HL-60/S4 treated with phorbol 12-myristate 13-acetate at 8.2 ng/mL for 4 days and 3 days (cell line): Measurements from ENCODE around the gene UPF1.

ENCODE experiments used
- in situ Hi-C: fragments of 300-500 bp; cut with MboI; formaldehyde crosslinking; loops from 2 replicates; pipeline ENCODE4 v1.15.0; 2022; ENCODE audit warnings: low sequenced_read_pairs

The UPF1 gene

DNA sequence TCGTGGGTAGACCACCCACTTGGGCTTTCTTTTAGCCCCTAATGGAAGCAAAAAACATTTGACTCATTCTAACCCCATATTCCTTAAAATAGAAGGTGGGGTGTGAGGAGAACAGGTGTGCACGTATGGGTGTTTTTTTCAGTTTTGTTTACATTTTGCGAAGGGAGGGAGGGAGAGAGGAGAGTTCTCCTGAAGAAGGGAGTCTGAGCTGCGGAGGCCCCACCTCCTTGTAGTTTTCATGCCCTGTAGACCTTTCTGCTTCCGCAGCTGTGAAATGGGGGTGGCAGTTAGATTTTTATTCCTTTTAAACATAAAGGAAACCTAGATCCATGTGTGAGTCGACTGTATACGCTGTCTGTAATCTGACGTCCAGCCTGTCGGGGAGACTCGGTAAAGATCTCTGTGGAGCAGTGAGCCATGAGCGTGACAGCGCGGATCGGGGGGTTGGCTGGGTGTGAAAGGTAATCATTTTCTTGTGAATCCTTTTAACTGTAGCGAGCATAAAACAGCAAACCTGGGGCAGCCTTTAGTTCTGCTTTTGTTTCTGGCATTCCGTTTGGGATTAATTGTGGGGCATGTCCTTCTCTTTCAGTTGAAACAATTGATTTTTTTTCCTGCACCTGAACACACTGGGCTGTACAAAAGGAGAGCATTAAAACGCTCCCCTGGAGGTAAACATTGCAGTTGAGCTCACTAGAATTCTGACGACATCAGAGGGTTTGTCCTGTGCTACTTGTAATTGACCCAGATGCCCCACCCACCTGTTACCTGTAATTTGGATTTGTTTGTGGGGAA, 2.3 kb downstream of the UPF1 start:
- in situ Hi-C loops = loop anchor here (25.0 kb wide), 1 partner anchor 372 kb away; no protein-coding TSS in a partner anchor

DNA sequence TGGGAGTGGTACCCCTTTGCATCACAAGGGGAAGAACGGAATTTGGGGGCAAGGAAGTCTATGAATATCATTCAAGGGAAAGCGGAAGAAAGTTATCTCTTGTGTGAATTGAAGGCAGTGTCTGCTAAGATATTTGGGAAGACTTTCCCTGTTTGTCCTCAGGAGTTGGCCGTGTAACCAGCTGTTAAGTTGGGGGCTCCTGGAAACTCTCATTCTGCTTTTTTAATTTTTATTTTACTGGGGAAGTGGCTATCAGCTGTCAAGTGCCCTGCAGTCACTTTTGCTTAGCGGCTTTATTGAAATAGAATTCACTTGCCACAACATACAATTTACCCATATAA, 2.9 kb downstream of the UPF1 start:
- in situ Hi-C loops = loop anchor here (25.0 kb wide), 1 partner anchor 372 kb away; no protein-coding TSS in a partner anchor

DNA sequence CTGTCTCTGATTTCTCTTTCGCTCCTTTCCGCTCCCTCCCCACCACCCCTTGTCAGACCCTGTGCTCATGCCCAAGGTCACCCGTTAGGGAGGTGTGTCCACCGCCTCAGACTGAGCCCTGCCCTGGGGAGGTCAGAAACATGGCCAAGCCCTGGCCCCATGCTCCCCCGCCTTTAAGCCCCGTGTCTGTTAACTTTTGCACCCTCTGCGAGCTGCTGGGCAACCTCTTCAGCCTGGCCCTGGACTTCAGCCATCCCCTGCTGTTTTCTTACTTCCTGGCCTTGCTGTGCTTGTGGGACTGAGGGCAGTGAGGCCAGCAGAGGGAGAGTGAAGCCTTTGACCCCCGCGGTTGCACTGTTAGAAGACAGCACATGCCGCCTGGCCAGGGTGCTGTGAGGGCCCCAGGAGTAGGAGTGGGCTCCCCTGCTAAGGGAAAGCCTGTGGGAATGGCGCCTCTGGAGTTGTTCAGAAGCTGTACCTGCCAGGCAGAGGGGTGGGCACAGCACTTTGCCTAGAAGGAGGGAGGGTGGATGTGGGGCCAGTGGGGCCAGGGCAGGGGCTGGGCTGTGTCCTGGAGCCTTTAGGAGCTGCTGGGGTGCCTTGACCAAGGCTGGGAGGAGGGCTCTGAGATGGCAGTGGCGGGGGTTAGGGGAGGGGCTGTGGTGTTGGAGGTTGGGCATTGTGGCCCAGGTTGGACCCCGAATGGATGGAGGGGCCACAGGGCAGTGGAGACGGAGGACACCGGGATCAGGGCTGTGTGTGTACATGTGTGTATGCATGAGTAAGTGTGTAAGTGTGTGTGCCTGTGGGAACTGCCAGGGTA, 7.9 kb downstream of the UPF1 start:
- in situ Hi-C loops = loop anchor here (25.0 kb wide), 1 partner anchor 377 kb away; no protein-coding TSS in a partner anchor

DNA sequence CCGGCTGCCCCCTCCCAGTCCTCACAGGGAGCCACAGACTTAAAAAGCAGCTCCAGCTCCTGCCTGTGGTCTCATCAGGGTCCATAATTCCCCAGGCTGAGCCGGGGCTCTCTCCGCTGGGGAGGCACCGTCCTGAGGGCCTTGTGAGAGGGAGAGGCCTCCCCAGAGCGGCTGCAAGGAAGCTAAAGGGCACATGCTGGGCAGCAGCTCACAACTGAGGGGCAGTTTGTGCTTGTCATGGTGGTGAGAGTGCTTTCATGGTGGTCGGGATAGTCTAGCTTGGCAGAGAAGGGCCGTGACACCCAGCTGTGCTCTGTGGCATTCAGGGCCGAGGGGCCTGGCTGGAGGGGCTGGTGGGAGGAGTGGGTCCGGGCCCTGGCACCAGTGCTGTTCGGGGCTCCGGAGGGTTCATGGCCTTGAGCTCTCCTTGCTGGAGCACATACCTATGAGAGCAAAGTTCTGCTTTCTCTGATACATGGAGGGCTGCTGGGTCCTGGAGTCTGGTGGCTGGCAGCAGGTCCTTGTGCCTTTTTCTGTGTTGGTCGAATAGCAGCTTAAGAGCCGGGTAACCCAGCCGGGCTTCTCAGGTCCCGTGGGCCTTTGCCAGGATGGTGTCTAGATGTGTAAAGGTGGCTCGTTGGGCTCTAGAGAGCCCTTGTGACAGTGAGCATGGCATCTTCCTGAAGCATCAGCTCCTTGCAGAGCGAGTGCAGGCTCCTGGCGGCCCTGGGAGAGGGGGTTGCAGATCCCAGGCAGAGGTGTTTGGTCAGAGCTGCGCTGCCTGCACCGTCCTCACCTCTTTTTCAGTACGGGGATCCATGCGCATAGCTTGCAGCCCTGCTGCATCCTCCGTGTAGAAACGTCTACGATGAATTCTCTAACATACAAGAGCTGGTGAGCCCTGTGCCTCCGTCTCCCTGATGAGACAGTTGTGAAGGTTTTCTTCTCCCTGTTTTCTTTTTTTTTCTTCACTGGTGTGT, 8.8 kb downstream of the UPF1 start:
- in situ Hi-C loops = loop anchor here (25.0 kb wide), 1 partner anchor 378 kb away; no protein-coding TSS in a partner anchor

DNA sequence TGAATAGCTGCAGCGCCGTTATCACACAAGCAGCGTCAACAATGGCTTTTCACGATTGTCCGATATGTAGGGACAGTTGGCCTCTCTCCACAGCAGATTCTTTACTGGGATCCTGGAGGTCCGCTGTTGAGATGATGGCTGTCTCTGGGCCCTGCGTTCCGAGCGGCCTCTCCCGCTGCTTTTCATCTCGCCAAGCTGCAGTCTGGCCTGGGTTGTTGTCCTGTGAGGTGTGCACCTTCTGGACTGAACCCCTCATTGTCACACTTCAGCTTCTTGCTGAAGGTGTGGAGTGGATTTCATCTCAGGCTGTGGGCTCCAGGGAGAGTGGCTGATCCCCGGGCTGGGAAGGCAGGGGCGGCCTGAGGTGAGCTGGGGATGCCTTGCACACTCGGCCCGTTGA, 9.6 kb downstream of the UPF1 start:
- in situ Hi-C loops = loop anchor here (25.0 kb wide), 1 partner anchor 379 kb away; no protein-coding TSS in a partner anchor

DNA sequence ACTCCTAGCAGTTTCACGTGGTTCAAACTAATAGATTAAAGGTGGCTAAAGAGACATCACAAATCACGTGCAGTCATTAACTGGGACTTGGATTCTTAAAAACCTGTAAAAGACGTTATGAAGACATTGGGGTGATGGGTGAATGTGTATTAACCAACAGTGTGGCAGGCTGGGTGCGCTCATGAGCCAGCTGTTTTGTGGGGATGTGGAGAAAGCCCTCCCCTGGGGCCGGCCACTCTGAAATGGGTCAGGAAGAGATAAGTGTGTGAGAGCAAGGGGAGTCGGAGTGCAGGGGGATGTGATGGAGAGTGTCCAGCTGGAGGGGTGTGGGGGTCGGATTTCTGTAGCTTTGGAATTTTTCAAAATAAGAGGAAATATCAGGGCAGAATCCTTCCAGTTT, 10.4 kb downstream of the UPF1 start:
- in situ Hi-C loops = loop anchor here (25.0 kb wide), 1 partner anchor 380 kb away; no protein-coding TSS in a partner anchor

DNA sequence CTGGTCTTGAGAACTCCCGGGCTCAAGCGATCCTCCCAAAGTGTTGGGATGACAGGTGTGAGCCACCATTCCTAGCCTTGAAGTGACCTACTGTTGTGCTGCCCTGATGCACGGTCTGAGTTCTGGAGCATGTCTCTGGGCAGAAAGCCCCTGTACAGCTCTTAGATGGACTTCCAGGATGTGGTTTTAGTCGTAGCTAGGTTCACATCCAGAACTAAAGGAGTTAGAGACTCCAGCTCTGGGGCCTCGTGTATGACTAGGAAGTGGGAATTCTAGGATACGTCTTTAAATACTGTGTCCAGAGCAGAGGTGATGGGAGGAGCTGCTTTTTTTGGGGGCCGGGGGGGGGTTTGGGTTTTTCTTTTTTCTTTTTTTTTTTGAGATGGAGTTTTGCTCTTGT, 12.2 kb downstream of the UPF1 start:
- in situ Hi-C loops = loop anchor here (25.0 kb wide), 1 partner anchor 382 kb away; no protein-coding TSS in a partner anchor

DNA sequence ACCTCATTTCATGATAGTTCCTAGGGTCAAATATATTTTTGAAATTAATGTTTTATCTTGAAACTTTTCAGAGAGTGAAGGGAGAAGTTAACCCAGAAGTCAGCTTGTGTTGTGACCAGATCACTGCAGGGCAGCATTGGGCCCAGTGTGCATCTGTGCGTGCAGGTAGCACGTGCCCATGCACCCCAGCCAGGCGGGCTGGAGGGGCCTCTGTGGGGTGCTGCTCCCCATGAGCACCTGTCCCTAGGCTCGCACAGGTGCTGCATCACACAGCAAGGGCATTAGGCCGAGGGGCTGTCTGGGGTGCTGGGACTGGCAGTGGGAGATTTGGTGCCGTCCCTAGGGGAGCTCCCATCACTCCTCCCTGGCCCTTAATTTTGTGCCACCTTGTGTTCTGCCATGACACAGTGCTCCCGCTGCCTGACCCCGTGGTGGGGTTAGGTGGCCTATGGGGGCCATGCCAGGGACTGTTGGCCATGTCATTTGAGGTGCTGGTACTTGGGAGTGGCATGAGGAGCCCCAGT, 13.1 kb downstream of the UPF1 start:
- in situ Hi-C loops = loop anchor here (25.0 kb wide), 1 partner anchor 383 kb away; no protein-coding TSS in a partner anchor

DNA sequence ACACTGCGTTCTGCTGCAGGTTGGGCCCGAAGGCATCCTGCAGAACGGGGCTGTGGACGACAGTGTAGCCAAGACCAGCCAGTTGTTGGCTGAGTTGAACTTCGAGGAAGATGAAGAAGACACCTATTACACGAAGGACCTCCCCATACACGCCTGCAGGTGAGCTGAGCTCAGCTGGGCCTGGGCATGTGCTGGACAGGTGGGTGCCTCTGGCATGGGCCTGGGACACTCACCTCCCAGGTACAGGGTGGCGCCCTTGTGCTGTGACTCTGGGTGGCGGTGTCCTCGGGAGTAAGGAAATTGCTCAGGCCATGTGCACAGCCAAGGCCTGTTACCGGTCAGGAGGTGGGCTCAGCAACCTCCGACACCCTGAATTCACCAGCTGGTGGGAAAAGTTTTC, 14.2 kb downstream of the UPF1 start:
- in situ Hi-C loops = loop anchor here (25.0 kb wide), 1 partner anchor 384 kb away; no protein-coding TSS in a partner anchor

DNA sequence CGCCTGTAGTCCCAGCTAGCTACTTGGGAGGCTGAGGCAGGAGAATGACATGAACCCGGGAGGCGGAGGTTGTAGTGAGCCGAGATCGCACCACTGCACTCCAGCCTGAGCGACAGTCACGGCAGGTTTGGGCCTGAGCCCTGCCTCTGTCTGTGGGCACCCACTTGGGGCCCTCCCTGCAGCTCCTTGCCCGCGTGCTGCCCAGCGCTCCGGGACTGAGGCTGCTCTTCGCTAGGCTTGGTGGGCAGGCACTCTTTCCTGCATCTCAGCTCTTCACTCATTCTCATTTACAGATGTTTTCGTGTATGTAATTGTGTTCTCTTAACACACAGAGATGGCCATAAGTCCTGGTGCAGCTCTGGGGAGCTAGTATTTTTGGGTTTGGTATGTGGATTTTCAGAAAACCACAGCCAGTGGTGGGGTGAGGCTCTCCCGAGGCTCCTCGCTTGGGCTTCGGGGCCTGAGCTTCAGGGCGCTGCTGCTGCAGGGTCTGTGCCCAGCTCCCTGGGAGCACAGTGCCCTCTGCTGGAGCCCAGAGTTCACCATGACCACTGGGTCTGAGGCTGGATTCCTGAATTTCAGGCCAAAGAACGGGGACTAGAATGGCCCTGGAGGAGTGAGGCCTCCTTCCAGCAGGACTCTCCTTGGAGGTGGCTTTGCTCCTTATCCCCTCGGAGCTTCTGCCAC, 15.2 kb downstream of the UPF1 start:
- in situ Hi-C loops = loop anchor here (25.0 kb wide), 1 partner anchor 385 kb away; no protein-coding TSS in a partner anchor

DNA sequence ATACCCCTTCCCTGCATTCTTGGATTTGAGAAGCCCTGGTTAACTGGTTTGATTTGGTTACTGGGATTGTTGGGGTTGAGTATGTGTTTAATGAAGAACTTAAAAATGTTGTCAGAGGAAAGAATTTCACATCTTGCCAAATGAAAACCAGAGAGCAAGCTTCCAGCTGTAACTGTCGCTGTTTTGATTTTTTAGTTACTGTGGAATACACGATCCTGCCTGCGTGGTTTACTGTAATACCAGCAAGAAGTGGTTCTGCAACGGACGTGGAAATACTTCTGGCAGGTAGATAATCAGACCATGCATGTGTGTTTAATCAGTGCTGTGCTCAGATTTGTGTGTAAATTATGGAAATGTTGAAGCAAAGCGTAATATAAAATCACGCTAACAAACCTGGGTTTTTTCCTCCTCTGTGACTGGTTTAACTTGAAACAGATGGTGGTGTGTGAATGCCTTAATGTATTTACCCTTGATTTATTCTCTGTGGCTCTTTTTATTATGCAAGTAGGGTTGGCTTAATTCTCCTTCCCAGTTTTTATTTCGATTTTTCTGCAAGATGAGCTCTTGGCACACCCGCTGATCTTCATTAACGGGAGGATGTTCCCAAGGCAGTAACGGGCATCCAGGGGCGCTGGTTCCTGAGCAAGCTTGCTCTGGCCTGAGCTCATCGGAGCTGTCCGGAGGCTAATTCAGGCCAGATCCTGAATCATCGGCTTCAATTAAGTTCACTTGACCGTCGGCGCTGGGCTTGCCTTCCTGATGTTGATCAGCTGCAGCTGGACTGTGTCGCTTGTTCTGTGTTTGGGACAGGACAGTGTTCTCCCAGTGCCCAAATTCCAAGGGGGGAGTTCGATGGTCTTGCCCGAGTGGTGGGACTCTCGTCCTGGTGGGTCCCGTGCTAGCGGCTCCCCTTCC, 16.0 kb downstream of the UPF1 start:
- in situ Hi-C loops = loop anchor here (25.0 kb wide), 1 partner anchor 386 kb away; no protein-coding TSS in a partner anchor

DNA sequence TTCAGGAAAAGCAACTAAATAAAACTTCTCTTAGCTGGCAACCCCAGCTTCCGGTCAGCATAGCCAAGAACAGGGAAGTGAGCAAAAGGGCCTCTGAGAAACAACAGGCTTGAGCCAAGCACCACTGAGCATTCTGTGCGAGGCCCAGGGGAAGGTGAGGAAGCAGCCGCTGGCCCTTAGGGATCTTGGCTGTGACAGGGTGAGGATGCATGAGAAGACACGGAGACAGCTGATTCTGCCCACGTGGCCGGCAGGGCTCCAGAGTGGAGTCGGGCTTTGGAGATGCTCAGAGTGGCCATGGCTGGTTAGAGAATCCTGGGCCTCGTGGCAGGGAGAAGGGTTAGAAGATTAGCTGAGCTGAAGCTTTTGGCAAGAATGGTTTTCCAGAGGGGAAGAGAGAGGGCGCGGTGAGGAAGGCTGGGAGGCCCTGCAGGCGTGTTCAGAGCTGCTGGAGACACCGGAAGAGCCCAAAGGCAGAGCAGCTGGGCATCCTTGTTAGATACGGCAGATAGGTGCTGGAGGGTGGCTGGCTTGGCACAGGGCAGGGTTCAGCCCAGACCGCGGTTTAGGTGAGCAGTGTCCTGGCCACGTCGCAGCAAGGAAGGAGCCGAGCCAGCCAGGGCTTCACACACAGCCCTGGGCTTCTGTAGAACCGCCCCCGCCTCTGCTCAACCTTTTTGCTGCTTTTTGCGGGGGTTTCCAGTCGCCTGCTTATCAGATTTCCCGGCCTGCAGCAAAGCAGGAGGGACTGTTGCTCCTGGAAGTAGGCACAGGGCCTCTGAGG, 17.3 kb downstream of the UPF1 start:
- in situ Hi-C loops = loop anchor here (25.0 kb wide), 1 partner anchor 387 kb away; no protein-coding TSS in a partner anchor

DNA sequence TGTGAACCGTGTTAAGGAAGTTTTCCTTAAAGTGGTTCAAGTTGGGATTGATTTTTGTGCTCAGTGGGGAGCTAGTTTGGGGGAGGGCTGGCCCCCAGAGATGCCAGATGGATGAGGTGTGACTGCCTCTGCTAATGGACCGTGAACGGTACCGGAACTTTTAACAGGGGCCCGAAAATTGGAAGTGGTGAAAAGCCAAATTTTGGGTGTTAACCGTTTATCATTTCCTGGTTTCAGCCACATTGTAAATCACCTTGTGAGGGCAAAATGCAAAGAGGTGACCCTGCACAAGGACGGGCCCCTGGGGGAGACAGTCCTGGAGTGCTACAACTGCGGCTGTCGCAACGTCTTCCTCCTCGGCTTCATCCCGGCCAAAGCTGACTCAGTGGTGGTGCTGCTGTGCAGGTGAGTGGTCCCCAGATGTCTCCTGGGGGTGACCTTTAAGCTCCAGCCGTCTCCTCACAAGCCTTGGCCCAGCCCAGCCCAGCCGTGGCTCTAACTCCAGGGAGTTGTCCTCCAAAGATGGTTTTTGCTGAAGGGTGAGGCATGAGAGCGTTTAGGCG, 18.2 kb downstream of the UPF1 start:
- in situ Hi-C loops = loop anchor here (25.0 kb wide), 1 partner anchor 388 kb away; no protein-coding TSS in a partner anchor

DNA sequence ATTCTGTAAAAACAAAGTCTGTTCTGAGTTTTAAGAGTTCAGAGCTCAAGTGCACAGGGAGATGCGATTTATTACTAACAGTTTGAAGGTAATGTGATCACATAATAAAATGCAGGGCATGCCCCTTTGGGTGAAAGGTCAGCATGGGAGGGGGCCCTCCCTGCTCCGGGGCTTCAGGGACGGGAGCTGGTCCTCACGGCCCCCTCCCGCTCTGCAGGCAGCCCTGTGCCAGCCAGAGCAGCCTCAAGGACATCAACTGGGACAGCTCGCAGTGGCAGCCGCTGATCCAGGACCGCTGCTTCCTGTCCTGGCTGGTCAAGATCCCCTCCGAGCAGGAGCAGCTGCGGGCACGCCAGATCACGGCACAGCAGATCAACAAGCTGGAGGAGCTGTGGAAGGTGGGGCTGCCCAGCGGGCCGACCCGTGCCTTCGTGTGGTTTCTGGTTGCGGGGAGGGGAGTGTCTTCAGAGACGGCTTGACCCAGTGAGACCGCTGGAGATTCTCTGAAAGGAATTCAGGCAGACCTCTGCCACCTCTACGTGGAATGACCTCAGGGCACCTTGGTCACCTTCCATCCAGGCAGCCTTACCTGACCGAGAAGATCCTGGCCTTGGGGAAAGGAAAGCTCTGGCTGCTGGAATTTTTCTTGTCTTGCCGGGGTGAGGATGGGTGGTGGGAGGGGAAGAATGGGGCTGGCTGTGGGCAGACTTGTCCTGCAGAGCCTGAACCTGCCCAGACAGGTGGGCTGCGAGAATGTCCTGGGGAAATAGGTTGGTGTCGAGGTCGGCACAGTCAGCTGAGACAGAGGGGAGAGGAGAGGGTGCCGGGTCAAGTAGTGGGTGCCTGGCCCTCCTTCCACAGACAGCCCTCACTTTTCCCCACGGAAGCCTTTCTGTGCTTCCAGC, 19.0 kb downstream of the UPF1 start:
- in situ Hi-C loops = no loop called here

DNA sequence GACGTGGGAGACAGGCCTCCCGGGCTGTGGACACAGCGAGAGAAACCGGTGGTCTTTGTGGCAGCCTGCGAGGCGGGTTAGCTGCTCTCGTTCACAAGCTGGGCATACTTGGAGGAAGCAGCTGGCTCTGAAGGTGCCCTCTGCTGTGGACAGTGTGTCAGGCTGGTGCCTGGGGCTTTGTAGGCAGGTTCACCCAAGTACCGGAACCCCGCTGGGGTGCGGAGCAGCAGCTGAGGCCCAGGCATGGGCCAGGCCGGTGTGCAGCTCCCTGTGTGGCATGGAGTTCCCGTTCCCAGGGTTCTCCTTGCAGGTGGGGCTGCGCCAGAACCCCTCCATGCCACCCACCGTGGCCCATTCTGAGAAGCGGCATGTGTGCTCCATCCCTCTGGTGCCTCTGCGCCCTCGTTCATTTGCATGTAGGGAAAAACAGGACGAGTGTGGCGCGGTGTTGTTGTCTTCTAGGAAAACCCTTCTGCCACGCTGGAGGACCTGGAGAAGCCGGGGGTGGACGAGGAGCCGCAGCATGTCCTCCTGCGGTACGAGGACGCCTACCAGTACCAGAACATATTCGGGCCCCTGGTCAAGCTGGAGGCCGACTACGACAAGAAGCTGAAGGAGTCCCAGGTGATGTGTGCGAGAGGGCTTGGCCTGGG, 20.0 kb downstream of the UPF1 start:
- in situ Hi-C loops = no loop called here

DNA sequence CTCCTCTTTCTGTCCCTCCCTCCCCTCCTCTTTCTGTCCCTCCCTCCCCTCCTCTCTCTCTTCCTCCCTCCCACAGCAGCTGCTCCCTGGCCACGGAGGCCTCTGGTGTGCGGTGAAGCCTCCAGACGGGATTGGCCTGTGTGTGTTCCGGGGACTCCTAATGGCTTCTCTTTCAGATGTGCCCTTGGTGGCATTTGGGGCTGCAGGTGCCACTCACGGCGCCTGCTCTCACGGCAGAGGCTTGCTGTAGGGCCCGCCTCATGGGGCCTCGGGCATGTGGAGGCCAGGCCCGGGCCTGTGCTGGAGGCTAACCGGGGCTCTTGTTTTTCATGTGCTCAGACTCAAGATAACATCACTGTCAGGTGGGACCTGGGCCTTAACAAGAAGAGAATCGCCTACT, 20.9 kb downstream of the UPF1 start:
- in situ Hi-C loops = no loop called here
